RKO (cell line): ENCODE measurements around the gene CEBPE.

Experiments
- DNase-seq: peaks from one replicate; pipeline ENCODE4 v3.0.0-alpha.2; 2016; ENCODE audit warnings: low spot score

The CEBPE gene

DNA sequence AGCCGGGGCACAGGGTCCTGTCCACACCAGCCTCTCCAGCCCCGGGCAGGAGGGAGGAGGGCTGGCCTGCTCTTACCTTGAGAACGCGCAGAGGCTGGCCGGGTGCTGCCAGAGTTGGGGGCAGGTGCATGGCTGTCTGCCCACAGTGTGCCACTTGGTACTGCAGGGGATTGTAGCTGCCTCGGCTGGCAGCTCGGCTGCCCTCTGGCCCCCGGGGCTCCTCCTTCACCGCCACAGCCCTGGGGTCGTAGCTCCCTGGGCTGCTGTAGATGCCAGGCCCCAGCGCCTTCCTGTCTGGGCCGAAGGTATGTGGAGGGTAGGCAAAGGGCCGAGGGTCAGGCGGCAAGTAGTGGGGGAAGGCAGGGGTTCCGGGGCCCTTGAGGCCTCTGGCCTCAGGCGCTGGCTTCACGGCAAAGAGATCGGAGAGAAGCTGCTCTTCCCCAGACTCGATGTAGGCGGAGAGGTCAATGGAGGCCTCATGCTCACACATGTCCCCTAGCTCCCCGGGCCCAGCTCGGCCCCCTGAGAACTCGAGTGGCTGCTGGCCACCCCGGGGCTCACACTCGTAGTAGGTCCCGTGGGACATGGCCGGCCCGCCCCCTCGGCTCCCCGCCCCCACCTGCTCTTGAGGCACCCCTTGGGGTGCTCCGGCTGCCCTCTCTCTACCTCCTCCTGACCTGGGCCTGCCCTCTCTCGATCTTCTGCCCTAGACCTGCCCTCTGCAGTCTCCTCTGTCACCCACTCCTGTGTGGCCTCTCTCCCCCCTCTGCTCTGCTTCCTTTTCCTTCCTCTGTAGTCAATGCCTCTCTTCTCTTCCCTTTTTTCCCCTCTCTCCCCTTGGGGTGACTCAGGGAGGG, at the start of gene CEBPE:
Gene CEBPE, minus strand, starts transcription at position 750 of the 857 bp plus-strand sequence. Its CDS starts 164 bp downstream, at position 586.
- DNase-seq, result no peak

DNA sequence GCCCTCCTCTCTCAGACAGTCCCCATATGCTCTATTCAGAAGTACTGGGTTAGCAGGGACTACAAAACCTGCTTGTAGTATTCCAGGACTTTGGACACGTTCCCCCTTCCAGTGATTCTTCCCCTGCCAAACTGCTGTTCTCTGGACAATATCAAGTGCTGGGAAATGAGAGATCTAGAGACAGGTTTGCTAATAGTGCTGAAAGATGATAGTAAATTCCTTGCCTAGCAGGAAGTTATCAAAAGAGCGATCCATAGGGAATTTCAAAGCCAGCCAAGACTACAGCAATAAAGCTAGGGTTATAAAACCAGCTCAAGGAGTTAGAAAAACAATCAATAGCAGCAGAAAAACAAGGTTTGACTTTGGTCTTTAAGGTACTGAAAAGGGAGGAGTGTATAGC, 49.2 kb upstream of the CEBPE start:
- no peak for DNase-seq

DNA sequence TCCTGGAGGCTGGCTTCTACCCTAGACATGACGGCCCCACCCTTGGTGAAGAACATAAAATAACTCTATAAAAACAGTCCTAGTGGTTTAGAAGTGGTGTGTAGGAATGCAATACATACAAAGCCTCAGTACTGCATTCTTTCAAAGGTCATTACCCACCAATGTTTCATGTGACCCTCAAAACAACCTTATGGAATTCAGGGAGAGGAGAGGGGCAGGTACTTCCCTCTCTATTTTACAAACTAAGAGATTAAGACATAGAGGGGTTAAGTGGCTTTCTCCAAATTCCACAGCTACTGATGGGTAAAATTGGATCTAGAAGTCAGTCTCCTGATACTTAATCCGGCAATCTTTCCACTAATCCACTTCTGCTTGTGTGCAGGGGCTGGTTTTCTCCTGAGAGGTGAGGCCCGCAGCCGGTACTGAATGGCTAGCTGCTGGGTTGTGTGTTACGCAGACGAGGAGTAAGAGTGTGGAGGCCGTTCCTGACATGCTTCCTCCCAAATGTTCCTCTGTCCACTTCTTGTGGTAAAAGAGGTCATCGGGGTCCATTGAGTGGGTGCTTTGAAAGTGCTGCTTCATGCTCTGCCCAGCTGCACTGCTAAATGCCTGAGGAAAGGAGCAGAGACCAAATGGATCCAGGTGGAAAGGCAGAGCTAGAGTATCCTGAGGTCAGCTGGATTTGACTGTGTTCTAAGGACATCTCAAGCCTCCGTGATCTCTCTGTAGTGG, 48.2 kb upstream of the CEBPE start:
- no peak for DNase-seq

DNA sequence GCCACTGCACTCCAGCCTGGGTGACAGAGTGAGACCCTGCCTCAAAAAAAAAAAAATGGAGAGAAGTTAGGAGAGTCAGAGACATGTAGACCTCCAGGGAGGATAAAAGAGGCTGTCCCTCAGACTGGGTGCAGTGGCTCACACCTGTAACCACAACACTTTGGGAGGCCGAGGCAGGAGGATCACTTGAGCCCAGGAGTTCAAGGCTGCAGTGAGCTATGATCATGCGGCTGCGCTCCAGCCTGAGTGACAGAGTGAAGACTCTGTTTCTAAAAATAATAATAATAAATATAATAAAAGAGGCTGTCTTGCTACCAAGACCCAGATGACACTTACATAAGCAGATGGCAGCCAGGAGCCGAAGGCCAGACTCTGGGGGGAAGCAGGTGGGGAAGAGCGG, 45.9 kb upstream of the CEBPE start:
- DNase-seq, result no peak

DNA sequence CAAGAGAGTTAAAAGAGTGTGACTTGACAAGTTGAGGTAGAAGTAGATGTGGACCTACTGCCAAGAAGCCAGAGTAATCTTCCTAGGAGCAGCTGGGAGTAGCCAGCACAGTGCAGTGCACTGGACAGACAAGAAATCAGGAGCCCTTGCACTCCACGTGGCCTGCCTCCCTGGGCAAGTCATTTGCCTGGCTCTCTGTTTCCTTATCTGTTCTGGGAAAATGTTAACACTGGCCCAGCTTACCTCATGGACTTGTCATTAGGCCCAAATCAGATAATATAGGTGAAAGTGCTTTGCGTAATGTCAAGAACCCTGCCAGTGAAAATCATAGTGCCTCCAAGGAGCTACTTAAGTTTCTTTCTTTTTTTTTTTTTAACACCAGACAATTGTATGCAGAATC, 45.2 kb upstream of the CEBPE start:
- no peak for DNase-seq

DNA sequence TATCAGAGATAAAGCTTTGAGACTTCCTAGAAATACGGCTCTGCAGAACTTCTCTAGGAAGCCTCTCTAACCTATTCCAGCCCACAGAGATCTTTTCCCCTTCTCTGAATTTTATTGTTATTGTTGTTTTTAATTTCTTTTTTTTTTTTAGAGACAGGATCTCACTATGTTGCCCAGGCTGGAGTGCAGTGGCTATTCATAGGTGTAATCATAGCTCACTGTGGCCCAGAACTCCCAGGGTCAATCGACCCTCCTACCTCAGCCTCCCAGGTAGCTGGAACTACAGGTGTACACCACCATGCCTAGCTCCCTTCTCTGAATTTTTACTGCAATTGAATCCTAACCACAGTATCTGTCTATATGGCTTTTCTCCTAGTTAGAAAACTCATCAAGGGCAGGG, 44.8 kb upstream of the CEBPE start:
- DNase-seq, result no peak

DNA sequence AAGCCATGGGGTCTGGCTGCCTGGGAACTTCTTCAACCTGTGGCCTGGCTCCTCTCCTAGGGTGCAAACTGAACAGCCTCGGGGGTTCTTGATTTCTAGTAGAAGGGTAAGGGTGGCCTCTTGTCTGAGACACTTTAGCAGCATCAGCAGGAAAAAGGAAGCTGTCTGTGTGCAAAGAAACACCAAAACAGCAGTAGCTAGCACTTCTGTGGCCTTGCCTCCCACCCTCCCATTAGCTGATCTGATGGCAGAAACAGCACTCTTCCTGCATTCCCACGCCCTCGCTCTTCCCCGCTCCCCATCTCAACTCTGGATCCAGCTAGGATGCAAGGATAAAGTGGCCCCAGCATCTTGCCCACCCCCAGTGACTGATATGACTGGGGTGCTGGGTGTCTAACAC, 43.7 kb upstream of the CEBPE start:
- no peak for DNase-seq

DNA sequence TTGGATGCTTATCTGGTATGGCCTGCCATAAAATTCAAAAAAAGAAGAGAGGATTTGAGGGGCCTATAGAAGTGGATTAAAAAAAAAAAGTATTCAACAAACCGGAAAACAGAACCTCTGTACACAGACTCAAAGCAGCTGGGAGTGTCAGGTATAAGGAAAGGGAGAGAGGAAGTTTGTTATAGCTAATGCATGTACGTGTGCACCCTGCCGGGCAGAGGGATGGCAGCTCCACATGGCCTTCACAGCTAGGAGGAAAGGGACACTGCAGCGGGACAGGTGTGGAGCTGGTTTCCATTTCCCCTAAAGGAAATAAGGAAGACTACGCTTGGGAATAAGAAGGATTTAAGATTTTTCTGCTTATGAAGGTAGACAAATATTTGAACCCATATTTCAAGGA, 43.0 kb upstream of the CEBPE start:
- DNase-seq, result no peak

DNA sequence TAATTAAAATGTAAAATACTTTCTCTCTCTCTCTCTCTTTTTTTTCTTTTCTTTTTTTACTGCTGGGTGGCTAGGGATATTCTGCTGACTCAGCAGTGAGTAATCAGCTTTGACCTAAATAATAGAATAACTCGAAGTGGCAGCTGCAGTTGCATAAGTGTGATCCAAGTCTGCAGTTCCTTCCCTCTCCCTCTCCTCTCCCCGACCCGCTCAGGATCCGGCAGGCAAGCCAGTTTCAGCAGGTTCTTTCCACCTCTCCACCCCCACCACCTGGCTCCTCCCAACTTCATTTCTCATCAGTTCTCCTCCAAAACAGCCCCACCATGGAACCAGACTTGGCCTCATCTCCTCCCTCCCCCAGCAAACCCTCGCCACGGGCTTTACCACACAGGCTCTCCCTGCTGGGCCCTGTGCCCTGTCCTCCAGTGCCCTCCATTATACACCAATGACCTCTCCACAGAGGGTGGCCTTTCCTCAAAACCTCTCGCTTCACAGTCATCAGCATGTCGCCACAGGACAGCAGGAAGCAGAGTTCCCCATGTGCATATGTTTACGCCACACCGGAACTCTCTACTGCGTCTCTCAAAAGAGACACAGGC, 42.0 kb upstream of the CEBPE start:
- DNase-seq, result peak; percentile 58

DNA sequence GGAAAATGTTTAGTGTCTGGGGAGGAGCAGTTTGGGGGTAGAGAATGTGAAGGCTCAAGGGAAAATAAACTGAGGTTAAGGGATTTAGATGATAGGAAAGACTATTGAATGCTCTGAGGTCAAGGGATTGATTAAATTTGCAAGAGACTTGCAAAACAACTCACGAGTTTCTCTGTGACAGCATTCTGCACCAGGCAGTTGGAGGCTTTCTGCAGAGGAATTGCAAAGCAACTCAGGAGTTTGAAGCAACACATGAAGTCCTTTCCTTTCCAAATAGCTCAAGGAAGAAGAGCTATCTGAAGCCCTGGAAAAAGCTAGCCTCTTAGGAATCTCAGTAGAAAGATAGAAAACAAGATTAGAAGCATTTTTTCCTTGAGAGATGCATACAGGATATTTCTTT, 40.5 kb upstream of the CEBPE start:
- no peak for DNase-seq

DNA sequence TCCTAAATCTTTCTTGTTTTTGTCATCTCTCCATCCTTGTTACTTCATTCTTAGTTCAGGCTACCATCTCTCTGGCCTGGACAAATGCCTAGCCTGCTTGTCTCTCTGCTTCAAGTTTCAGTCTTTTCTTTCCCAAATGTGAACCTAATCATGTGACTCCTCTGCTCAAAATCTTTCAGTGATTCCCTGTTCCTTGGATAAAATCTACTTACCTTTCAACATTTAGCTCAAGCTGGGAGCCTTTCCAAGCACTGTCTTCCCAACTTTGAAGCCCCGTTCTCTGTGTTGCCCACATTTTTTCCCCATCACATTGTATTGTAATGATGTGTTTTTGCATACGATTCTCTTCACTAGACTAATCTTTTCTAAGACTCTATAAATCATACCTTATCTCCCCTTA, 39.7 kb upstream of the CEBPE start:
- DNase-seq, result no peak

DNA sequence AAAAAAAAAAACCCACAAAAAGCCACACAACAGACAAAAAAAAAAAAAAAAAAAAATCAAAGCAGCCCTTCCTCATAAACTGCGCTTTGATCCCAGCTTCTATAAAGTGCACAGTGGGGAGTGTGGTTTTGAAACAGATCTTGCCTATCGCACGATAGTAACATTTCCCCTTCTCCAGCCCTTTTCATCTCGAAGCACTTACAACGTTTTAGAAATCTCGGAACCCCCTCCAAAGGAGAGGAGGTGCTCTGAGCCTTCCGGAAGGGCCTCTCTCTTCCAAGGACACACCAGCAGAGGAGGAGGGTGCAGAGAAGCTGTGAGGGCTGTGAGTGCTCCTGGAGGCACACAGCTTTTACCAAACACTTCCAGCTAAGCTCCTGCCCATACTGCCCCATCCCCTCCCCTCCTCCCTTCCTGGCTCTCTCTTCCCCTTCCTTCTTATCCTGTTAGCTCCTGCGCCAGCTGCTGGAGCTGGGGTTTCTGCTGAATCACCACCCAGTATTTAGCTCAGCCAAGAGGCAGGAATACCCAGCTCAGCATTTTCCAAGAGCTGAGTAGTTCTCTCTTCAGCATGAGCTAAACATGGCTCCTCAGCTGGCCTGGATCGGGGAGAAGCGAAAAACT, 36.0 kb upstream of the CEBPE start:
- DNase-seq, result peak; percentile 12

DNA sequence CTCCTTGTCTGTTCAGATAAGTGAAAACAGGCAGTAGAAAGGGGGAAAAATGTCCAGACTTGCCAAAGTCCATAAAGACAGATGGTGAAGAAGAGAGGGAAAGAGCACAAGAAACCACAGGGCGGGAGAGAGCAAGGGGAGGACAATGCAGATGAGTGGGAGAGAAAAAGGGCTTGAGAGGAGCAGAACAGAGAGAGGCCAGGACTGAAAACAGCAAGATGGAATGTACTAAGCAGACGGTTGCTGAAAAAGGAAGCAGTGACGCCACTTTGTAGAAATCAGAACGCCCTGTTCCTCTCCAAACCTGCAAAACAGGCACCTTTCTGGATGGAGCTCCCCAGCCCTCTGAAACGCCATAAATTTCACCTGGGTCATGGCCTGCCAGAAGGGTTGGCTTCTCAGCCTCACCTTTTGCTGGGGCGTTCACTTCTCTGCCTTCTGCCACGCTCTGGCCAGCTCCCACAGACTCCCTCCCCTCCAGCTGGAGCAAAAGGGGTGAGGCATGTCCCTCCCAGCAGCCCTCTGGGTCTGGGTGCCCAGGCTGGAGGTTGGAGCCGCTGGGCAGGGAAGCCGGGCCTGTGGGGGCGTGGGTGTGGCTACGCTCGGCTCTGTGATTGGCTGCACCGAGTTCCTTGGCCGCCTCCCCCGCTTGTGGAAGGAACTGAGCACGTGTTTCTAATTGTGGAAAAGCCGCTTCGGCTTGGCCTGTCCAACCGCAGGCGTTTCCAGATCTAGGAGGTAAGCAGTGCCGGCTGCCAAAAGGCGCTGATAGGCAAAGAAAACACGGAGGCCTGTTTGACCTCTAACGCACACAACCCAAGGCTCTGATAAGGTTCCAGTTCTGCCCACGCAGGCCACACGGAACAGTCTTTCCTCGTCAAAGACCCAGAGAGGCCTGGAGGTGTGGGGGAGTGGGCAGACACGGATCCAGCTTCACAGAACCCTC, 35.1 kb upstream of the CEBPE start:
- no peak for DNase-seq

DNA sequence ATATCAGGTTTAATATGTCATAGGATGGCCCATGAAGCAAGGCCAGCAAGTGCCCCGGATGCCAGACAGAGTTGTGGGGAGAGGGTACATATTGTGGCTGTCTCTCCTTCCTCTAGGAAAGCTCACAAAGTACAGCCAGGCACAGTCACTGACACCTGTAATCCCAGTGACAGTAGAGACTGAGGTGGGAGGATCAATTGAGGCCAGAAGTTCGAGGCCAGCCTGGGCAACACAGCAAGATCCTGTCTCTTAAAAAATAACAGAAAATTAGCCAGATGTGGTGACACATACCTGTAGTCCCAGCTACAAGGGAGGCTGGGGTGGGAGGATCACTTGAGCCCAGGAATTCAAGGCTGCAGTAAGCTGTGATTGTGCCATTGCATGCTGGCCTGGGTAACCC, 32.3 kb upstream of the CEBPE start:
- DNase-seq, result no peak

DNA sequence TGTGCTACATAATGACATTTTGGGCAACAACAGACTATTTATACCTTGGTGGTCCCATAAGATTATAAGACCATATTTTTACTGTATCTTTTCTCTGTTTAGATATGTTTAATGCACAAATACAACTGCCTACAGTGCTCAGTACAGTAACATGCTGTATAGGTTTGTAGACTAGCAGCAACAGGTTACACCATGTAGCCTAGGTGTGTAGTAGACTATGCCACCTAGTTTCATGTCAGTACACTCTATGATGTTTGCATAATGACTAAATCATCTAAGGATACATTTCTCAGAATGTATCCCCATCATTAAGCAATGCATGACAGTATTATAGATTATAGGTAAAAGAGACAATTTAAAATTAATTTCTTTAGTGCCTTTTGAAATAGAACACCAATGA, 30.7 kb upstream of the CEBPE start:
- no peak for DNase-seq

DNA sequence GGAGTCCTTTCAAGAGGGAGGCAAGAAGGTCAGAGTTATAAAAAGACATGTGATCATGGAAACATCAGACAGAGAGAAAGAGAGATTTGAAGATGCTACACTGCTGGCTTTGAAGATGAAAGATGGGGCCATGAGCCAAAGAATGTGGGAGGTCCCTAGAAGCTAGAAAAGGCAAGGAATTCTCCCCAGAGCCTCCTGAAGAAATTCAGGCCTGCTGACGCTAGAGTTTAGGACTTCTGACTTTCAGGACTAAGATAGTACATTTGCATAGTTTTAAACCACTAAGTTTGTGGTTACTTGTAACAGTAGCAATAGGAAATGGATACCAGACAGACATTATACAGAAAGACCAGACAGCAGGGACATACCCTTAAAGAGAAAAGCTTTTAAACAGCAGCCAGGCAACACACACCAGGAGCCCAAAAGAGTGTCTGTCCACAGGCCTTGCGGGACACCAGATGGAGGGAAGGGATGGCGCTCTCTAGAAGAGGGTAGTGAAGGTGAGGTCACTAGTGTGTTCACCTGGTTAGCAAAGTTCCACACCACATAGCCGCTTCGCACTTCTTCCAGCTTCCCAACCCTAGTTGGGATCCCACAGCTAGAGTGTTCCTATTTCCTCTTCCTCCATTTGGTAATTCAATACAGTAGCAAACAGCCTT, 29.7 kb upstream of the CEBPE start:
- DNase-seq, result no peak

DNA sequence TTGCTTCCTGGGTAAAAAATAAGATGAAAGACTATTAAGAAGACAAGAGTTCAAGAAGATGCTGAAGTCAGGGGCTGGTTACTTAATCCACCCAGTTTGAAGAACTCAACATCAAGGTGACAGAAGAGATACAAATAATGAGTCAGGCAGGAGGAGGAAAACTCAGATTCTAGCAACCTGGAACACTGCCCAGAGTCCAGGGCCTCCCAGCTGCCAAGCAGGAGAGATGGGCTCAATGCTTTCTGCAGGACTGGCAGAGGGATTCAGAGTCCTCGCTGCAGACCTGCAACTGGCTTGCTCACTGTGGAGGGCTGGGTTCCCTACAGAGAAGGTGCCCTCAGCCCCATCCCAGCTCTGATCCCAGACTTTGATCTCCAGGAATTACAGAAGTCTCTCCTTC, 28.6 kb upstream of the CEBPE start:
- DNase-seq, result no peak

DNA sequence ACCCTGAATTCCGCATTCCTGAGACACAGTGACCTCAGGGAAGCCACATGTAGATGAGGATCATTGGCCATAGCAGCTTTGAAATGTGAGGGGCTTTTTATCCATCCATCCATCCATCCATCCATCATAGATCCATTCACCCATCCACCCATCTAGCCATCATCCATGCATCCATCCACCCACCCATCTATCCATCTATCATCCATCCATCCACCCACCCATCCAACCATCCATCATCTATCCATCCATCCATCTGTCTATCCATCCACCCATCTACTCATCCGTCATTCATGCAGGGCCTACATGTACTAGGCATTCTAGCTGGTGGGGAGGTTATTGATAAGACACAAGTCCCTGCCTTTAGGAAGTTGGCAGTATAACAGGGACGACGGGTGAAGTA, 27.9 kb upstream of the CEBPE start:
- DNase-seq, result no peak

DNA sequence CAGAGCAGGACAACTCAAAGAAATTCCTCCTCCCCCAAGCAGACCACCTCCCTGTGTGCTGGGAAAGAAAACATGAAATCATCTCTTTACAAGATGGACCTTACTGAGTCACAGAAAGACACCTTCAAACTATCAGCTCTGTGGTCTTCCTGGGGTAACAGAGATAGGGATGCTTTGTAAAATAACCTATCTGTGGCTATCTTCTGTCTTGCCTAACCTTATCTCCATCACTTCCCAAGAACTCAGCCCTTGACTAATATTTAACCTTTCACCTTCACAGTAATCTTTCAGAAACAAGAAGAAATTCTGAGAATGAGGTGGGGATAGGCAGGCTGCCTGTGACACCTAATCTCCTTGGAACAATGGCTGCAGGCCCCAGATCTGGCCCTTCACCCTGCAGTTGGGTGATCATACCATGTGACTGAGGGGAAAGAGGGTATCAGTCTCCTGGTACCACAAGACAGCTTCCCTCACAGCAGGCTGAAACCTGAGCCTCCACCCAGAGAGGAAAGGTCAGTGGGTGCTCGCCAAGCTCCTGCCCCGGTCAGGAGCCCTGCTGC, 27.4 kb upstream of the CEBPE start:
- DNase-seq, result no peak

DNA sequence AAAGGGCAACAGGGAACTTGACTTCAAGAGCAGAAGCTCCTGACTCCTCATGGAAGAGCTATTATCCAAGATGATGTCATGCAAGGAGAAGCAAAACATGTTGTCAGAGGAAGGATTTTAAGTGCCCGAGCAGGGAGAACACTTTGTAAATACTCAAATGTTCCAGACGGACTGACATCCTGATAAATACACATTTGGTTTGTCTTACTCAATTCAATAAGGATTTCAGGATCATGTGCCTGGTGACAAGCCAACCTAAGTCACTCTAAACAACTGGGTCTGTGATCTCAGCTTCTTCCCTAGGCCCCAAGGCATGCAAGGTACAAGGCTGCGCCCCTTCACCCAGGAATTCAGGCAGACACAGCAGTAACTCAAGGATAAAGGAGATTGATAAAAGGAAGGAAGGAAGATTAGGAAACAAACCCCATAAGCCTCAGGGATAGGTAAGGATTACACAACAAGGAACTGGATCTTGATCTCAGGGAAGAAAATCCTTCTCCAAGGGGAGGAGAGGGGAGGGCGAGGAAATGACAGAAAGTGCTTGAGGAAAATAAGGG, 26.8 kb upstream of the CEBPE start:
- DNase-seq, result no peak
